Stimulated activated CD4-positive, alpha-beta T cell treated with anti-CD3 and anti-CD28 coated beads, Interleukin-1b, Interleukin-23, amount 100 ng/mL, for 24 hours (primary cell): Measurements from ENCODE around the gene E2F1.
"Not testable (repeated sequence)": the region's sequence is repeated elsewhere in the genome, so short reads cannot be mapped to it uniquely, and the experiment has no call there.

Experiments
- DNase-seq, 4 experiments: peaks; one replicate each; pipeline ENCODE4 v3.0.0-alpha.2; 2020; ENCODE audit warnings: low read depth in 4 of 4, low spot score in 1 of 4

The E2F1 gene

DNA sequence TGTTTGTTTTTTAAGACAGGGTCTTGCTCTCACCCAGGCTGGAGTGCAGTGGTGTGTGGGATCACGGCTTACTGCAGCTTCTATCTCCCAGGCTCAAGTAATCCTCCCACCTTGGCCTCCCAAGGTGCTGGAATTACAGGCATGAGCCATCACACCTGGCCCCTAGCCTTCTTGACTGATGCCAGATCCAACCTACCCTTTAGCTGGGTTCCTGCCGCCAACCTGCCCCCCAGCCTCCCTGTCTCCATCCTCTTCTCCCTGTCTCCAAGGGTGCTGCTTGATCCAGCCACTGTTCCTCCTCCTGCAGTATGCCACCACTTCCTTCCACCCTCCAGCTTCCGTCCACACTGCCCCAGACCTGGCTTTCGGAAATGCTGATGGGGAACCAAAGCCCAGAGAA is 27.3 kb downstream of the E2F1 start:
- no peak for DNase-seq

DNA sequence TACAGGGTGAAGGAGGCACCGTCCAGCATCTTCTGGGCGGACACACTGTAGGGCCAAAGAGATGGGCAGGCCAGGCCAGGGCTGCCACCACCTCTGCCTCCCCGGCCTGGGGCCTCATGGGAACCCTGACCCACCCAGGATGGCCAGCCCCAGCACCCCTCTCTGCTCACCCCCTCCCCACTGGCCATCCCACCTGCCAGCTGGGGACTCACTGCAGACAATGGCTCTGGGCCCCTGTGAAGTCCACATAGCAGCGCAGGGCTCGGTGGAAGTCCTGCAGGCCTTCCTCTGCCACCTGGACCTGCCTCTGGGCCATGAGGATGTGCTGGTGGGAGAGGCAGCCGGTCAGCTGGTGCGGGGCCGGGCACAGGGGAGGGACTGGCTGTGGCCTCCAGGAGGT is 27.7 kb downstream of the E2F1 start:
- no peak for DNase-seq

DNA sequence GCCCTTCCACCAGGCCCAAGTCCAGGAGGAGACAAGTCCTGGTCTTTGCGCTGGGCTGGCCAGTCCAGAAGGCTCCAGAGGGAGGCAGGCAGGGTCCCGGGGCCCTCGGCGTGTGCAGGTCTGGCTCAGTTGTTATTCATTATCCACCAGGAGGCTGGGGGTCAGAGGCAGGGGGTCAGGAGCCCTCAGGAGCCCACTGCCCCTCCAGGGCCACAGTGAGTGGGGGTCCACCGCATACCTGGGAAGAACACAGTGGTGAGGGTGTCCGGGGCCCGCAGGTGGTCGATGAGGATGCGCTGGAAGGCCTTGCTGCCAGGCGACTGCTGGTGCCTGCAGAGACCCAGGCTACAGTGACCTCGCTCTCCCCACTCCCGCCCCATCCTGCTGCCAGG is 28.5 kb downstream of the E2F1 start:
- no peak for DNase-seq

DNA sequence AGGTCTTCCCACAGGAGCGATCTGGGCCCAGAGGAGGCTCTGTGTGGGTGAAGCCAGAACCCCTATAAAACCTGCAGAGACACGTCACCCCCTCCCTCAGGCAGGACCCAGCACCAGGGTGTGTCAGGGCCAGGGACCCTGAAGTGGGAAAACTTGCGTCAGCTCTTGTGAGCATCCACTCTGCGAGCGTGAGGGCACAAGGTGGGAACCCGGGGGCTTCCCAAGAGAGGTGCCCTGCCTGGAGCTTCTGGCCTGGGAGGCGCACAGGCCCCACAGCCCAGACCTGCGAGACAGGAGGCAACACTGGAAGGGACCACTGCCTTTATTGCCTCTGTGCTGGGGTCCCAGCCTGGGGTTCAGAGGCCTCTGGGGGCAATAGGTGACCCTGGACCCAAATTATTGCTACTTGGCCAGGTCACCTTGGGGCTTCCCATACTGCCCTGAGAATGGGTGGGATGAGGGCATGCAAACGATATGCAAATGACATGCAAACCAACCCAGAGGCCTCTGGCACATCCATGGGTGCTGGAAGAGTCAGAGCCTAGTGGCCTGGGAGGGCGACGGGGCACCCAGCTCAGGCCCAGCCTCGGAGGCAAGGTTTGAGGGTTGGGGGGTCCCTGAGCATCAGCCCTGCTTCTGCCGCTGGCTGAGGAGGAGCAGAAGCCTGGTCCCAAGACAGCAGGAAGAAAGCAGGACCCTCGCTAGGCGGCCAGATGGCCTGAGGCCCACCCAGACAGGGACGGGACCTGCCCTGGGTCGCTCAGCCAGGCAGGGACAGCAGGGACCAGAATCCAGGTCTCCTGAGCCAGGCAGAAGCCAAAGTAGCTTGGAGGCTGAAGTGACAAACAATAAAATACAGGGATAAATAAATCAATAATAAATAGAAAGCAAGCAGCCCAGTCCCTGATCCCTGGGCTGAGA is 29.1 kb downstream of the E2F1 start:
- no peak for DNase-seq

DNA sequence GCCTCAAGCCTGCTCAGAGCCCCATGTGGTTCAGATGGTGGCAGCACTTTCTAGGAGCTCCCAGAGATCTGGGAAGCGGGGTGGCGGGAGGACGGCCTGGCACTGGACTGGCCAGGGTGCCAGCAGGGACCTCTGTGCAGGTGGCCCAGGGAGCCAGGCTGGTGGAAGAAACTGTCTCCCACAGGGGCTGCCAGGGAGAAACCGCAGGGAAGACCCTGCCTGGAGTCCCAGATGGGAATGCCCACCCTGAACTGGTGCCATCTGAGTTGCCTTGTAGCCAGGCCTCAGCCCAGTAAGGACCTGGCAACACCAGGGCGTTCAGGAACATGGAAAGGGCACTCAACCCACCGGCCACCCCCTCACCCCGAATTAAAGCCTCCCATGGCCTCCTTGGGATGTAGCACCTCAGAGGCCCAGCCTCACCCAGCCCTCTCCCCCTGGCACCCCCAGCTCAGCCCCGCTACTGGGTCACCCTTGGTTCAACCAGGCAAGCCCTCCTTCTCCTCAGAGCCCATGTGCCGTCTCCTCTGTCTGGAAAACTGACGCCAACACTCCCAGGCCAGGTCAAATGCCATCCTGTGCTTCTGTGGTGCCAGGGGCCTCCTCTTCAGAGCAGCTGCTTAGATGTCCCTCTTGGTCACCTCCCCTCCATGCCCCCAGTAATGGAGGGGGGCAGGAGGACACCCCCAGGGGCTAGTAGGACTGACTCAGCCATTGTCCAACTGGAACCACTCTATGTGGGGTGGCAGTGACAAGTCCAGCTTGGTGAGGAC is 30.0 kb downstream of the E2F1 start:
- DNase-seq: no peak

DNA sequence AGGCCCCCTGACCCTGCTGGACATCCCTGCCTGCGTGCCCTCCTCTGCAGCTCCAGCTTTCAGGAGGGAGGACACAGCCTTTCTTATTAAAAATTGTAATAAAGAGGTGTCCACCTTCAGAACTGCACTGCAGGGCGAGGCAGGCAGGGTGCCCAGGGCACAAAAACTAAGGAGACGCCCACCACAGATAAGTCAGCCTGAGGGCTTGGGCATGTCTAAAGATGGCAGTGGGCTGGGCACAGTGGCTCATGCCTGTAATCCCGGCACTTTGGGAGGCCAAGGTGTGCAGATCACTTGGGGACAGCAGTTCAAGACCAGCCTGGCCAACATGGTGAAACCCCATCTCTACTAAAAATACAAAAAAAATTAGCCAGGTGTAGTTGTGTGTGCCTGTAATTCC is 31.0 kb downstream of the E2F1 start:
- DNase-seq: no peak

DNA sequence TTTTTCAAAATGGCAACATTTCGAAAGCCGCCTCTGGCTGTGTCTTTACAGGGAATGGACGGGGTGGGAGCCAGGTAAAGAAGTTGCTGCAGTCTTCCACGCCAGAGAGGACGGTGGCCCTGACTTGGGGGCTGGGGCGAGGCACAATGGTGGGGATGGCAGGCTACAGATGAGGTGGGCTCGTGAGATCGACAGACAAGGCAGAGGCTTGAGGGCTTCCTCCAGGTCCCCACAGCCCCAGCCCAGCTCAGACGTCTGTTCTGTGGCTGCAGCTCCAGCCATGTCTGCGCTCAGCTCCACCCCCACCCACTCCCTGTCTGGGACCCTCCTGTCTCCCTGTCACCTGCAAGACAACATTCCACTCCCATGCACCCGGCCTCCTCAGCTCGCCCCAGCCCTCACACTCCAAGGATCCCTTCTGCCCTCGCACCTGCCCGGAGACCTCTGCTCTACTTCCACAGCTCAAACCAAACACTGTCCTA is 31.5 kb downstream of the E2F1 start:
- DNase-seq: no peak

DNA sequence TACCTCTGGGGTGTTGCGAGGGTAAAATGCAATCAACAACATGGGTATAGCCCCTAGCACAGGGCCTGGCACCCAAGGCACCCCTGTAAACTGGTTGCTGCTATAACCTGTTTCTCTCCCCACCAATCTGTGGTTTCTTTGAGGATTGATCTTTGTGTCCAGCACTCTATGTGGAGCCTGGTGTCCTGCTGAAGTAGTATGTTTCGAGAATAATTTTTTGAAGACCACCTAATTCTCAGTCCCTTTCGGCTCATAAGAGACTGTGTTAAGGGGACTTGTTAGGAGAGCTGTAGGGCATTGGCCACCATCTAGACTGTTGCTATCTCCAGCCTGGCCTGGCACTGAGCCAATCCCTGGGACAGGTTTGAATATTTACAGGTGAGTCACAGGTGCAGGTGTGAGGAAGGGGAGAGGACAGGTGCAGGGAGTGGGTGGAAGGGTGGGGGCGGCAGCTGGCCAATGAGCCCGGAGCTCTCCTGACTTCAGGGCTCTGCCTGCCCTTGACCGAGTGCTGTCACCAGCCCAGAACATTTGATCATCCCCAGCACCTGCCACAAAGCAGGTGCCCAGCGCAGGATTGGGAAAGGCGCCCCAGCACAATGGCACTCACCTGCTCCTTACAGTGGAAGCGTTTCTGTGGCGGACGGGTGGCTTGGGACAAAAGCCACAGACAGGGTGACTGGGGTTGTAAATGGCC is 32.1 kb downstream of the E2F1 start:
- DNase-seq: no peak

DNA sequence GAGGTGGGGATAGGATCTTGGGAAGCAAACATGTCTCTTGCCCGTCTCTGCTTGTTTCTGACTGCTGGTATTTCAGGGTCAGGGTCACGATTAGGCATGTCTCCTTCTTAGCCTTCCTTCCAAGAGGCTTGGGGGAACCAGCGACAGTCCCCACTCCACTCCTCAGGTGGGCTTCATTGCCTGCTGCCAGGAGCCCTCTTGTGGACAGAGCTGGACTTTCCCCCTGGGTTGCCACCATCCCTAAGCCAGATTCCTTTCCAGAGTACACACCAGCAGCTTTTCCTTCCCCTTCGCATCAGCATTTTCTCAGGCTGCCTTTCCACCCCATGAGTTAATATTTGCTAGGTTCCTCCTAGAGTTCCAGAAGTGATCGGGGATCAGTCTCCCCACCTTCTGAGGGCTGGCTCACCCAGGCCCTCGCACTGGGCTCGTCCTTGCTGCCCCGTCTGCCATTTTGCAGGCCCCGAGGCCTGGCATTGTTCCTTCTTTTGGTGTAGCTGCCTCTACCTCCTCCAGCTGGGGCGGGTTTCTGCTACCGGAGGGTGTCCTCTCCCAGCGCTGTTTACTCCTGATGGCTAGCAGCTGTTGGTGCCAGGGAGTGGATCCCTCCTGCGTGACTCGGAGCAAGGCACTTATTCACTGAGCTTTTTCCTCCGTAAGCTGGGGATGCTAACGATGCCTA is 32.8 kb downstream of the E2F1 start:
- DNase-seq: no peak

DNA sequence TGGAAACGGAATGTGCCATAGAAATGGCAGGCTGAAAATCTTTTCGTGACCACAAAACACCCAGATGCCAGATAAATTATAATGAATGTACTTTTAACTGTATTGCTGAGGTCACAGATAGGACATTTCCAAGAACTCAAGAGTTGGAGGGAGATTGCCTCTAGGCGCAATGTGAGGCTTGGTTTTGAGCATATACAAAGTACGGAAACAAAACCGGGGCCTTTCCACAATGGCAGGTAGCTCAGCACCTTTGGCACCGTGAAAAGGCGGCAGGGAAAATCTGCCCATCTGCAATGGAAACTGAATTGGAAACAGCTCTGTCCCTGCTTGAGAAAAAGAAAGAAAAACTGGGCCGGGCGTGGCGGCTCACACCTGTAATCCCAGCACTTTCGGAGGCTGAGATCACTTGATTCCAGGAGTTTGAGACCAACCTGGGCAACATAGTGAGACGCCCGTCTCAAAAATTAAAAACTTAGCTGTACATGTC is 34.6 kb downstream of the E2F1 start:
- DNase-seq: no peak

DNA sequence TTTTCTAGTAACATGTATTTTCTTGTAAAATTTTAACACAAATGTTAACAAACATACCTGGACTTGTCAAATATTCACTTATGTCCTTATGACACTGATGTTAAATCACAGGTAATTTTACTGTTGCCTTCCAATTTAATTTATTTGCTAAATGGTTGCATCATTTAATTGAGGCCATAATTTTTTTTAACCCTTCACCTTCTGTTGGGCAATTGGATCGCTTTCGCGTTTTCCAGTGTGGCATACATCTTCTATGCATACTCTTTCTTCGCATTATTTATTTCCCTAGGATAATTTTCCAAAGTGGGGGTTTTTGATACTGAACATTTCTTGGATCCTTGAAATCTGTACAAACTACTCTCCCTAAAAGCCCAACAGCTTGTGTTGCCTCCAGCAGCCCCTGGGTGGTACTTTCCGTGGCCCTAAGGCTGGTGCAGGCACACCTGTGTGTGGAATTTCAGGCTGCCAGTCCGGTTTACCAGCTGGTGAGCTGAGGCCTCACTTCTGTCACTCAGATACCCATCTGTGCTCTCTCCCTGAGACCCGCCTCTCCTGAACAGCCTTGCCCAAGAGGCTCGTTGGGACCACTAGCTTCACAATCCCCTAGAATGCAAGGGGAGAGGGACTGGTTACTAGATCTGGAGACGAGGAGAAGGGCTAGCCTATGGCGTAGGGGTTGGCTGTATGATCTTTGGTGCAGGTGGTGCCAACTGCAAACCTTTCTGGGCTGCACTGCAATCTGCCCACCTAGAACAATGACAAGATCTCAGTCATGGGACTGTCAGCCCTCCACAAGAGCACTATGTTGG is 35.2 kb downstream of the E2F1 start:
- DNase-seq: no peak

DNA sequence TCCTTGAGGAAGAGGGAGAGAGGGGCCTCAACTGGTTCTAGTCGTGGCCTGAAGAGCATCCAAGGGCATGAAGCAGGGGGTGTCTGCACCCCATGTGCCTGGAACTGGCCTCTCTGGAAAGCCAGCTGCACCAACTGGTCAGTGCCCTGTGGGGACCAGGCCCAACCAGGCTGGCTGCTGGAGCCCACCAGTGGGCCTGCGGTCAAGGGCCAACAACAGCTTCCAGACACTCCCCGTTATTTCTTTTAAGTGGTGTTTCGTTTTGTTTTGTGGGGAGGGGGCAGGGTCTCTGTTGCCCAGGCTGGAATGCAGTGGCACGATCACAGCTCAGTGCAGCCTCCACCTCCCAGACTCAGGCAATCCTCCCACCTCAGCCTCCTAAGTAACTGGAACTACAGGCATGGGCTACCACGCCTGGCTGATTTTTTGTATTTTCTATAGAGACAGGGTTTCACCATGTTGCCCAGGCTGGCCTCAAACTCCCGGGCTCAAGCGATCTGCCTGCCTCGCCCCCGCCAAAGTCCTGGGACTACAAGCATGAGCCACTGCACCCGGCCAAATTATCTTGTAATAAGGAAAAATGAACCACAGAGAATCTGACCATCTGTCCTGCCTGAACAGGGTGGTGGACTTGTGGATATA is 36.0 kb downstream of the E2F1 start:
- no peak for DNase-seq

DNA sequence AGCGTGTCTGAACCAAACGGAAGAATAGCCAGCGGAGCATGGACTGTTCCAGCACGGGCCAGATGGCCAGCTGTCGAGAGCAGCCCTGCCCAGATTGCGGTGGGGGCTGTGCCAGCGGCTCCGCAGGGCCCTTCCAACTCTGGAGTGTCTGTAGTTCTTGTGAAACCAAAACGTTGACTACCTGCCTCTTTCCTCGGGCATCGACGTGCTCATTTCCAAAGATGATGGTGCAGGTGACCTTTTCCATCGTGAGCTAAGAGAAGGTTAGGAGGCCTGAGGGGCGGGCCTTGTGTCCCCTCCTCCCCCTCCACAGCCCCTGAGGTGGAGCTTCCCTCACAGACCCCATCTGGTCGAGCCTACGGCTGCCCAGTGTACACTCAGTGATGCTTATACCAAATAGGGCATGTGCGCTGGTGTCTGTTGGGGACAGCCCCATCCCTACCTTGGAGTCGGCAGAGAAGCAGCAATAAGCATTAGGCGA is 36.9 kb downstream of the E2F1 start:
- no peak for DNase-seq

DNA sequence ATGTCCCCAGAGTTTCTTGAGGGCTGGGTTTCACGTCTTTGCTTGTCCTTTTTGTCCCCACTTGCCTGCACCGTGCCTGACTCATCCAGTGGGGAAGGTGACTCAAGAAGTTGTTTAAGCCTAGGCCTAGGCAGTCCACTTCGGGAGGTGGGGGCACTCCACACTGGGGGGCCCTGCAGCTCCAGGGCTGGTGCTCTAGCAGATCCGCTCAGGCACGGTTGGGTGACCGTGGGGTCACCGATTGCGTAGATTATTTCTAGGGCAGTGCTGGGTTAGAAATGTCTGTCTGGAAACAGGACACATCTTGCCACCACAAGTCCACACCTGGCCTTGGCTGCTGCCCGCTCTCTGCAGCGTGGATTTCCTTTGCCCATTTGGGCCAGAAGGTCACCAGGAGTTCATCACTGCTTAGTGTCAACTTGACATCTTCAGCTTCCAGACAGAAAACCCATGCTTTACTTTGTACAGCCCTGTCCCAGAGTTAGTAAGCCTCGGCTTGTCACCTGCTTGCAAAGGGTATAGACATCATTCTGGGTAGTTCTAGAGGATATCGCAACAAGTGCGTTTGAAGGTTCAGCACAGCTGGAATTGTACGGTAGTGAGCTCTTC is 37.7 kb downstream of the E2F1 start:
- no peak for DNase-seq

DNA sequence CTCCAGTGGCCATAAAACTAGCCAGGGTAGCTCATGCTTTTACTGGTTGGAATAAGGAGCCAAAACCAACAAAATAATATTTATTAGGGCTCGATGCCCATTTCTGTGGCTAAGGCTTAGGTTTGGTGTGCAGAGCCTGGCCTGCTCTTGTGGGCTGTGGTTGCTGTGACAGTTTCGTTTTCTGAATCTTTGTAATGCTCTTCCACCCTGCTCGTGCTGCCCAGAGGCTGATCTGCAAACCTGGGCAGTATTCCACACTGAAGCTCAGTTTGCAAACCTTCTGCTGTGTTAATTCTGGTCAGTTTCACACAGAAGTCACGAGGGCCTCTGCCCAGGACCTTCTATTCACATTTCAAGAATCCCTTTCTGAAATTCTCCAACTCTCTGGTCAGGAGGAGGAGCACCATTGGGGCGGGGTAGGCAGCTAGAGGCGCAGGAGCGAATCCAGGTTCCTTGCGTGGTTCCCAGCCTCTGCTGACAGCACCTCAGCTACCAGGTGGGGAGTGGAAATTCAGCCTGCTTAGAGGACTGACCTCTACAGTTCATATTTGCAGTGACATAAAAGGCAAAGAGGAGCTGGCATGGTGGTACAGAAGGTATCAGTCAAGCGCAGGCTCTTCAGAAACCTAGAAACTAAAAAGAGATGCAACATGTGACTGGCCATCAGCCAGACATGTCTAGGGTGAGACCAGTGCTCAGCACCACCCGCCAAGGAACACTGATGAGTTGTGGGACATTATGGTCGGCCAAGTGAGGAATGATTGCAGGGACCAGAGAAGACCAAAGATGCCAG is 38.4 kb downstream of the E2F1 start:
- DNase-seq: no peak

DNA sequence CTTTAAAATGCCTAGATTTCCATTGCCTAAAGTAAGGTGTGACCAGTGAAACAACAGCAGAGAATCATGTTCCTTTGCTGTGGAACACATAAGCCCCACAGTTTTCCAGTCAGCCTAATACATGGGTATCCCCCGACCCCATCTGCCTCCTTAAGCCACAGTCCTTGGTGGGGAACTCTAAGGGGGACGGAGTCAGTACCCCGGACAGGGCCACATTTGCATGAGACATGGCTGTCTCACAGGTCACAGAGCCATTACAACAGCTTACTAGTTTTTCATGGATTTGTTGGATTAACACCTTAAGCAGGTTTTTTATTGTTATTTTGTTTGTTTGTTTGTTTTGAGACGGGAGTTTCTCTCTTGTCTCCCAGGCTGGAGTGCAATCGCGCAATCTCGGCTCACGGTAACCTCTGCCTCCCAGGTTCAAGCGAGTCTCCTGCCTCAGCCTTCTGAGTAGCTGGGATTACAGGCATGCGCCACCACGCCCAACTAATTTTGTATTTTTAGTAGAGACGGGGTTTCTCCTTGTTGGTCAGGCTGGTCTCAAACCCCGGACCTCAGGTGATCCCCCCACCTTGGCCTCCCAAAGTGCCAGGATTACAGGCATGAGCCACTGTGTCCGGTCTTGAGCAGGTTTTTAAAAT is 39.1 kb downstream of the E2F1 start:
- not testable (repeated sequence) for DNase-seq

DNA sequence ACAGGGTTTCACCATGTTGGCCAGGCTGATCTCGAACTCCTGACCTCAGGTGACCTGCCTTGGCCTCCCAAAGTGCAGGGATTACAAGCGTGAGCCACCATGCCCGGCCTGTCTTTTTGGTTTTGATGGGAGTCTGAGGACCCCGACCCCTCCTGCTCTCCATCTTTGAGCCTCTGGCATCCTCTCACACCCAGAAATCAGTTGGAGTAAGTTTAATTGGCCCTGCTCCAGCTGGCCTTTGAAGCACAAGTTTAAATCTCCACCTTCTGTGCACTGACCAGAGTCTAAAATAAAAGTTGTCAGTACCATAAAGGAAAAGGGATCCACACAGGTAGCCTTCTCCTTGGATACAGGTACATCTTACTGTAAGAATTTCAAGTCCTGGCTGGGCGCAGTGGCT is 40.0 kb downstream of the E2F1 start:
- DNase-seq: no peak

DNA sequence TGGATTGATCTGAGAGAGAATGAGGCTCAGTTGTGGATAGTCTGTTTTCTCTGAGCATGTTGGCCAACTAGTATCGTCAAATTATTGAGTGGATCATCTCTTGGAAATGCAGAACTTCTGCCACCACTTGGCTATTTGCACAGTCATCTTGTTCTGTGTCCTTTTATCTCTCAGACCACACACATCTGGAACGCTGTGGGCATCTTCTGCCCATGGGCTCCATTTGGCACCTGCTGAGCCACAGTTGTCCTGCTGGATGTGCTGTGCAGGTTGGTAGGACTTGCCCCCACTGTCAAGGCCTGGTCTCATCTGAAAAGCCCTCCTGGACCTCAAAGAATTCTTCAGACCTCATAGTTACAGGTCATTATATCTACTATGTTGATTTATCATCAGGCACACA is 40.8 kb downstream of the E2F1 start:
- DNase-seq: no peak
